22Rv1 (cell line): ENCODE results near the gene XRN1.

Source experiments
- H3K27ac ChIP-seq: fragments of 450-650 bp; 2 replicates; pipeline ENCODE4 v1.5.1; 2017
- ZFX ChIP-seq: fragments of 450-650 bp; IDR thresholded peaks from 2 replicates; pipeline ENCODE4 v1.6.1; 2017; ENCODE audit warnings: antibody characterized with exemption, borderline replicate concordance
- TF ChIP-seq, protein P1 (sequence below): fragments of 450-650 bp; IDR thresholded peaks from 2 replicates; pipeline ENCODE4 v1.5.1; 2017; ENCODE audit warnings: mild to moderate bottlenecking

Gene XRN1

DNA sequence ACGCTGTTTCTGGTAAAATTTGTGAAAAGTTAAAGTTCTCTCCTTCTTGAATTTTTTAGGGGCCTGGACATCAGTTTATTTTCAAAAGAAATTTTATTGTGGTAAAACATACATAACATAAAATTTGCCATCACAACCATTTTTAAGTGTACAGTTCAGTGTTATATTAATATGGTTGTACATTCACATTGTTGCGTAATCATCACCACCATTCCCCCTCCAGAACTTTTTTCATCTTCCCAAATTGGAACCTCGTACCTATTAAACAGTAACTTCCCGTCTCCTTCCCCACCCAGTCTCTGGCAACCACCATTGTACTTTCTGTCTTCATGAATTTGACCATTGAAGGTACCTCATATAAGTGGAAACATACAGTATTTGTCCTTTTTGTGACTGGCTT, 23.0 kb upstream of the XRN1 start:
- no peak overlapping the region for H3K27ac ChIP-seq
- TF ChIP-seq, protein P1, sequence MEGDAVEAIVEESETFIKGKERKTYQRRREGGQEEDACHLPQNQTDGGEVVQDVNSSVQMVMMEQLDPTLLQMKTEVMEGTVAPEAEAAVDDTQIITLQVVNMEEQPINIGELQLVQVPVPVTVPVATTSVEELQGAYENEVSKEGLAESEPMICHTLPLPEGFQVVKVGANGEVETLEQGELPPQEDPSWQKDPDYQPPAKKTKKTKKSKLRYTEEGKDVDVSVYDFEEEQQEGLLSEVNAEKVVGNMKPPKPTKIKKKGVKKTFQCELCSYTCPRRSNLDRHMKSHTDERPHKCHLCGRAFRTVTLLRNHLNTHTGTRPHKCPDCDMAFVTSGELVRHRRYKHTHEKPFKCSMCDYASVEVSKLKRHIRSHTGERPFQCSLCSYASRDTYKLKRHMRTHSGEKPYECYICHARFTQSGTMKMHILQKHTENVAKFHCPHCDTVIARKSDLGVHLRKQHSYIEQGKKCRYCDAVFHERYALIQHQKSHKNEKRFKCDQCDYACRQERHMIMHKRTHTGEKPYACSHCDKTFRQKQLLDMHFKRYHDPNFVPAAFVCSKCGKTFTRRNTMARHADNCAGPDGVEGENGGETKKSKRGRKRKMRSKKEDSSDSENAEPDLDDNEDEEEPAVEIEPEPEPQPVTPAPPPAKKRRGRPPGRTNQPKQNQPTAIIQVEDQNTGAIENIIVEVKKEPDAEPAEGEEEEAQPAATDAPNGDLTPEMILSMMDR: no peak

DNA sequence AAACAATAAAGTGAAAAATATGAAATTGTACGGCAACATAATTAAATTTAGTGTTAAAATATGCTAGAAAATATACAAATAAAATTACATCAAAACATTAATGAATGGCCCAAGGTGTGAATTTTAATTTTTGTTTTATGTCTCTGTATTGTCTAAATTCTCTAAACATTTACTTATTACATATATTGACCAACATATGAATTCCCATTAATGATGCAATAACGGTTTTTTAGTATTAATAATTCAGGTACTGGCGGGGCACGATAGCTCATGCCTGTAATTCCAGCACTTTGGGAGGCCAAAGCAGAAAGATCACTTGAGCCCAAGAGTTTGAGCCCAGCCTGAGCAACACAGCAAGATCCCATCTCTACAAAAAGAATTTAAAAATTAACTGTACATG, 20.6 kb upstream of the XRN1 start:
- H3K27ac ChIP-seq: no peak overlapping the region
- no peak for TF ChIP-seq ZFX
- TF ChIP-seq, protein P1: no peak

DNA sequence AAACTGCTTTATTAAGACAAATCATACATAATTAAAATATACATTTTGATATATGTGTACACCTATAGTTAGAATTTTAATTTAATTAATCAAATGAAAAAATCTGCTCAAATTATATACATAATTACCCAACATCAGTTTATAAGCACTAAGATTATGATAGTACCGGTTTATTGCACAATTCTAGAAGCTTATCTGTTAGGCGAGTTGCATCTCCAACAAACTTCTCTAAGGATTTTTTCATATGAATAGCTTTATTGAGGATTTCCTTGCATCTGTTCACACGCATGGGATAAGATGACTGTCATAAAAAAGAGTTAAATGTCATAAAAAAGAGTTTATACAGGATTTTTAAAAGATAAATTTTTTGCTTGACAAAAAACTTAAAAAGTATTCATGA, 19.9 kb upstream of the XRN1 start:
- no peak overlapping the region for H3K27ac ChIP-seq
- no peak for TF ChIP-seq ZFX
- TF ChIP-seq, protein P1: no peak

DNA sequence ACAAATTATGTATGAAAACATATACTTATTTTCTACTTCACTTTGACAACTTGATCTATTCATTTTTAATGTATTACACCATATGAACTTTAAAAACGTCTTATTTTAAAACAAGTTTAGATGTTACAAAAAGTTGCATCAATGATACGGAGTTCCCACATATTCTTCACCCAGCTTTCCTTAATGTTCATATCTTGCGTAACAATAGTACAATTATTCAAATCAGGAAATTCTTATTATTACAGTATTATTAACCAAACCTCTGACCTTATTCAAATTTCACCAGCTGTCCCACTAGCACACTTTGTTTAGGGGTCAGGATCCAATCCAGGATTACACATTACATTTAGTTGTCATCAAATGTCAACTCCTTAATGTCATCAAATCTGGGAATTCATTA, 12.9 kb upstream of the XRN1 start:
- no peak for TF ChIP-seq ZFX
- TF ChIP-seq, protein P1: no peak

DNA sequence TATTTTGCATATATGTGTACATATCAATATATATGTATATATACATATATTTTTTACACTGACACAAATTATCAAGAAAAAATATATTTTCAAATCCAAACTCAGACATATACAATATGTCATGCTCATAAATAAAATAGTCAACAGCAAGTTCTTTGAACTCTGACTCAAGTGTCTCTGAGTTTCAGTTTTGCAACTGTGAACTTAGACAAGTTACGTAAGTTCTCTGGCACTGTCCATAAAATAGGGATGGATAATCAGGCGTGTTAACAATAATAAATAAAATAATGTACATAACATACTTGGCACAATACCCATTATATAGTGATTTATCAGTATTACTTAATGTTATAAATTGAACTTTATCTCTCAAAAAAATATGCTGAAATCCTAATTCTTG, 12.1 kb upstream of the XRN1 start:
- no peak overlapping the region for H3K27ac ChIP-seq
- TF ChIP-seq, protein P1: no peak
- TF ChIP-seq ZFX: no peak

More for the DNA sequence above, 12.9 kb upstream of the XRN1 start:
- H3K27ac ChIP-seq: no peak overlapping the region

DNA sequence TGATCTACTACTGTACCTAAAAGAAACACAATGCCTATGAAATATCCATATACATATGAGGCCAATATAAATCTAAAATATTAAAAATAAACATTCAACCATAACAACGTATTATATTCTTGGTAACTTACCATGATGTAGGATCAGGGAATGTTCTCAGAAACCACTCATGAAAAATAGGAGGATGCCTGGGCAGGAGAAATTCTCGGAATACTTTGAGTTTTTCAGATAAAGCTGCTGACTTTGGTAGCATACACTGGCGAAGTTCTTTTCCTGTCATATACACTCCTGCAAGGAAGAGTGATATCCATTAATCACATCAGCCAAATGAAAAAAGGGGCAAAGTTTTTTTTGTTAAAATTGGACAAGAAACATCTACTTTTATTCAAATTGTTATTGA, 11.3 kb upstream of the XRN1 start:
- H3K27ac ChIP-seq: no peak overlapping the region
- no peak for TF ChIP-seq ZFX
- TF ChIP-seq, protein P1: no peak

DNA sequence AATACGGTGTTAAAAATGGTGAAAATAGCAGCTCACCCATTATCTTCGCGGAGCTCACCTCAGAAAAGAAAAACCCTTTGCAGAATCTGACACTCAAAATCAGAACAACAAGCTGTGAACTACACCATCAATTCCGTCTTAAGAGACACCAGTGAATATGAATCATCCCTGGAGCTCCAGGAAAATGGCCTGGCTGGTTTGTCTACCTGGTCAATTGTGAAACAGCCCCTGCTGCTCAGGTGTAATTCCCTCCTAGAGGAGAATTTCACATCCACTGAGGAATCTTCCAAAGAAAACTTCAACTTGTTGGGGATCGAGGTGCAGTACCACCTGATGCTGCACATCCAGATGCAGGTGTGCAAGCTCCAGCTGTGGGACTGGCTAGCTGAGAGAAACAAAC, 3.0 kb upstream of the XRN1 start:
- TF ChIP-seq, protein P1: no peak
- no peak for TF ChIP-seq ZFX
- H3K27ac ChIP-seq: no peak overlapping the region
